GM18526 (cell line): ENCODE results near the gene TRUB2.

ENCODE experiments used
- POLR2A ChIP-seq: IDR thresholded peaks from 3 replicates; pipeline ENCODE4 v1.6.1; 2011; ENCODE audit not compliant: insufficient read length; ENCODE audit errors: extremely low read depth

The TRUB2 gene

GRCh38 chr9:128349772-128350171 lies 27.5 kb upstream of the TRUB2 start:
- TF ChIP-seq POLR2A: no peak

GRCh38 chr9:128349125-128349524 lies 26.9 kb upstream of the TRUB2 start:
- TF ChIP-seq POLR2A: no peak

- TF ChIP-seq POLR2A: no peak
Observed at GRCh38 chr9:128344931-128345605, 22.8 kb upstream of the TRUB2 start.

GRCh38 chr9:128343855-128344254 lies 21.6 kb upstream of the TRUB2 start:
- no peak for TF ChIP-seq POLR2A

GRCh38 chr9:128342971-128343680 lies 20.9 kb upstream of the TRUB2 start:
- TF ChIP-seq POLR2A: no peak

GRCh38 chr9:128341435-128341849 lies 19.2 kb upstream of the TRUB2 start:
- no peak for TF ChIP-seq POLR2A

GRCh38 chr9:128340691-128341434 lies 18.6 kb upstream of the TRUB2 start:
- TF ChIP-seq POLR2A: no peak

- TF ChIP-seq POLR2A: peak; percentile 57
Observed at GRCh38 chr9:128339761-128340690, 17.8 kb upstream of the TRUB2 start, which contains the start of gene SLC27A4. Gene SLC27A4 (plus strand): TSS chr9:128340527. CDS start chr9:128343133, 2,606 bp downstream.

- TF ChIP-seq POLR2A: no peak
Observed at GRCh38 chr9:128337936-128338335, 15.7 kb upstream of the TRUB2 start.

- TF ChIP-seq POLR2A: no peak
Observed at GRCh38 chr9:128335914-128336313, 13.7 kb upstream of the TRUB2 start.

- no peak for TF ChIP-seq POLR2A
Observed at GRCh38 chr9:128335161-128335560, 12.9 kb upstream of the TRUB2 start.

- no peak for TF ChIP-seq POLR2A
Observed at GRCh38 chr9:128333451-128333869, 11.2 kb upstream of the TRUB2 start.

- no peak for TF ChIP-seq POLR2A
Observed at GRCh38 chr9:128325629-128326028, 3.4 kb upstream of the TRUB2 start.

GRCh38 chr9:128324401-128324800 lies 2.2 kb upstream of the TRUB2 start:
- no peak for TF ChIP-seq POLR2A

GRCh38 chr9:128323791-128324190 lies 1.5 kb upstream of the TRUB2 start:
- no peak for TF ChIP-seq POLR2A
